ENCODE data around the gene FBXO10. TPM values are rescaled to one million over a fixed set of nuclear protein-coding genes. Genes with fewer than 3 reads are reported as not detected.

Gene FBXO10
- total RNA-seq, 1 donor from 2014 or later: 8.2 TPM

- H3K27me3 ChIP-seq: no peaks in the 10 kb centered on the region
- intact Hi-C loops (cut with DNase I): no loop called here
- TF ChIP-seq CTCF (IDR thresholded peaks at IDR 0.05): no peak
- no peak overlapping the region for H3K27ac ChIP-seq
- no peaks in the 10 kb centered on the region for H3K4me1 ChIP-seq
- H3K9me3 ChIP-seq: no peaks in the 10 kb centered on the region
- DNase-seq (ENCODE audit: low spot score in 2 of 2): no peak
- H3K36me3 ChIP-seq: no peaks in the 10 kb centered on the region
- H3K4me3 ChIP-seq: no peak overlapping the region
Measured at GRCh38 chr9:37623267-37623666, 47.1 kb upstream of the FBXO10 start.

GRCh38 chr9:37622462-37622861 lies 46.3 kb upstream of the FBXO10 start:
- Histone ChIP-seq H3K9me3 (no peaks in the 10 kb centered on the region), H3K27me3 (no peaks in the 10 kb centered on the region), H3K36me3 (no peaks in the 10 kb centered on the region), H3K4me1 (no peaks in the 10 kb centered on the region), H3K4me3 (no peak overlapping the region), H3K27ac (no peak overlapping the region)
- intact Hi-C loops (cut with DNase I): no loop called here
- DNase-seq (ENCODE audit: low spot score in 2 of 2): no peak
- no peak for TF ChIP-seq CTCF (IDR thresholded peaks at IDR 0.05)

- Histone ChIP-seq H3K9me3 (no peaks in the 10 kb centered on the region), H3K27ac (no peak overlapping the region), H3K27me3 (no peaks in the 10 kb centered on the region), H3K36me3 (no peaks in the 10 kb centered on the region), H3K4me3 (no peak overlapping the region), H3K4me1 (no peaks in the 10 kb centered on the region)
- no peak for TF ChIP-seq CTCF (IDR thresholded peaks at IDR 0.05)
- intact Hi-C loops (cut with DNase I): no loop called here
- no peak for DNase-seq (ENCODE audit: low spot score in 2 of 2)
Measured at GRCh38 chr9:37621273-37622121, 45.3 kb upstream of the FBXO10 start.

- no peak overlapping the region for H3K27ac ChIP-seq
- no peaks in the 10 kb centered on the region for H3K4me1 ChIP-seq
- no peak for DNase-seq (ENCODE audit: low spot score in 2 of 2)
- no peak overlapping the region for H3K4me3 ChIP-seq
- H3K36me3 ChIP-seq: no peaks in the 10 kb centered on the region
- no peaks in the 10 kb centered on the region for H3K9me3 ChIP-seq
- no peaks in the 10 kb centered on the region for H3K27me3 ChIP-seq
- intact Hi-C loops (cut with DNase I): no loop called here
- no peak for TF ChIP-seq CTCF (IDR thresholded peaks at IDR 0.05)
Measured at GRCh38 chr9:37620396-37620795, 44.2 kb upstream of the FBXO10 start.

- Histone ChIP-seq H3K36me3 (no peaks in the 10 kb centered on the region), H3K27ac (no peak overlapping the region), H3K27me3 (no peaks in the 10 kb centered on the region), H3K9me3 (no peaks in the 10 kb centered on the region), H3K4me1 (no peaks in the 10 kb centered on the region), H3K4me3 (no peak overlapping the region)
- DNase-seq (ENCODE audit: low spot score in 2 of 2): no peak
- no peak for TF ChIP-seq CTCF (IDR thresholded peaks at IDR 0.05)
- intact Hi-C loops (cut with DNase I): no loop called here
Measured at GRCh38 chr9:37619806-37620205, 43.6 kb upstream of the FBXO10 start.
